ENCODE data around the gene SEMA6D.

SEMA6D gene

DNA sequence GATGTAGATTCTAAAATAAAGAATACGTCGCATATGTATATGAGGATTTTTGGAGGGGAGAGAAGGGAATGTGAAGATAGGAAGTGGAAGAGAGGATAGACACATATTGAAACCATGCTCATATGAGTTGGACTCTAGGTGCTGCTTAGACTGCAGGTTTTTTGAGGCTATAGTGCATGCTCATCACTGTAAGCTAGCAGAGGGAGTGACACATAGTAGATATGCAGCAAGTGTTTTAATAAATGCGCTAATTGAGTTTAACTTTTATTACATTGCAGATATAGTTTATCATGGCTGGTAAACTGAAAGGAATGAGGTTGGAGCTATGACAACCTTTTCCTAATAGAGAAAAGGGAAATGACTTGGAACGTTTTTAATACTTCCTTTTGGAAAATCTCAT lies 7.7 kb downstream of the SEMA6D start:
- Histone ChIP-seq H3K4me3 (replicated peaks; ENCODE audit: low read depth, low read length) (no peak overlapping the region), H3K36me3 (ENCODE audit: control insufficient read depth, insufficient read depth, low read length) (no peaks in the 10 kb centered on the region), H3K27me3 (replicated peaks; ENCODE audit: control insufficient read depth, insufficient read depth, low read length) (no peaks in the 10 kb centered on the region; the same call in 1 of the 2 replicates)
- no peak for DNase-seq (ENCODE audit: extremely low read depth, insufficient read length)
- TF ChIP-seq, protein P1, sequence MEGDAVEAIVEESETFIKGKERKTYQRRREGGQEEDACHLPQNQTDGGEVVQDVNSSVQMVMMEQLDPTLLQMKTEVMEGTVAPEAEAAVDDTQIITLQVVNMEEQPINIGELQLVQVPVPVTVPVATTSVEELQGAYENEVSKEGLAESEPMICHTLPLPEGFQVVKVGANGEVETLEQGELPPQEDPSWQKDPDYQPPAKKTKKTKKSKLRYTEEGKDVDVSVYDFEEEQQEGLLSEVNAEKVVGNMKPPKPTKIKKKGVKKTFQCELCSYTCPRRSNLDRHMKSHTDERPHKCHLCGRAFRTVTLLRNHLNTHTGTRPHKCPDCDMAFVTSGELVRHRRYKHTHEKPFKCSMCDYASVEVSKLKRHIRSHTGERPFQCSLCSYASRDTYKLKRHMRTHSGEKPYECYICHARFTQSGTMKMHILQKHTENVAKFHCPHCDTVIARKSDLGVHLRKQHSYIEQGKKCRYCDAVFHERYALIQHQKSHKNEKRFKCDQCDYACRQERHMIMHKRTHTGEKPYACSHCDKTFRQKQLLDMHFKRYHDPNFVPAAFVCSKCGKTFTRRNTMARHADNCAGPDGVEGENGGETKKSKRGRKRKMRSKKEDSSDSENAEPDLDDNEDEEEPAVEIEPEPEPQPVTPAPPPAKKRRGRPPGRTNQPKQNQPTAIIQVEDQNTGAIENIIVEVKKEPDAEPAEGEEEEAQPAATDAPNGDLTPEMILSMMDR (IDR thresholded peaks at IDR 0.05; ENCODE audit: insufficient read depth, low read length, poor library complexity, severe bottlenecking) = no peak

DNA sequence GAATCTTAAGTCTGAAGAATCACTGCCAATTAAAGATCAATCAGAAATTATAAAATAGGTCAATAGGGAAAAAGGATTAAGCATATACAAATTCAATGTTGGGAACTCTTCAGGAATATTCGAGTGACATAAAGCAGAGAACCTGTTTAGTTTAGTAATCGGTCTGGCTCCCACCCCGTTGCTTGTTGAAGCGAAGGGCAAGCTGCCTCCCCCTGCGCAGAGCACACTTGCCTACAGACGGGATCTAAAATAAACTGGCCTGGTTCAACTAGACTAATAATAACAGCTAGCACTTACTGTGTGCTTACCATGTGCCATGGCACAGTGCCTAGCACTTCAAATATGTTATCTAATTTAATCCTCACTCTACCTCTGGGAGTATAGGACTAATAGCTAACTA lies 8.6 kb downstream of the SEMA6D start:
- Histone ChIP-seq H3K36me3 (ENCODE audit: control insufficient read depth, insufficient read depth, low read length) (no peaks in the 10 kb centered on the region), H3K27me3 (replicated peaks; ENCODE audit: control insufficient read depth, insufficient read depth, low read length) (no peaks in the 10 kb centered on the region; the same call in 1 of the 2 replicates), H3K4me3 (replicated peaks; ENCODE audit: low read depth, low read length) (no peak overlapping the region)
- TF ChIP-seq, protein P1 (IDR thresholded peaks at IDR 0.05; ENCODE audit: insufficient read depth, low read length, poor library complexity, severe bottlenecking) = no peak
- DNase-seq (ENCODE audit: extremely low read depth, insufficient read length) = no peak

DNA sequence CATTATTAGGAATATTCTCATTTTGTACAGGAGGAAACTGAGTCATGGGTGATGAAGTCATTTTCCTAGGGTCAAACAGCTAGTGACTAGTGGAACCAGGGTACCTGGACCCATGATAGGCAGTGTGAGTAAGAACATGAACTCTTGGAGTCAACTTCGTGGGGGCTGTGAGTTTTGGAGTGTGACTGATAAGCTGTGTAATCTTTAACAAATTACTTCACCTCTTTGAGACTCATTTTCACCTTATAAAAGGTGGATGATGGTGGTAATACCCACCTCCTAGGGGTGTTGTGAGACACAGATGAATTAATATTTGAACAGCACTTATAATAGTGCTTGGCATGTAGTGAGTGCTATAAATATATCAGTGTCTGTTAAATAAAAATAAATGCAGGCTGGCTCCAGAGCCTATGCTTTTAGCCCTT lies 9.1 kb downstream of the SEMA6D start:
- Histone ChIP-seq H3K36me3 (ENCODE audit: control insufficient read depth, insufficient read depth, low read length) (no peaks in the 10 kb centered on the region), H3K27me3 (replicated peaks; ENCODE audit: control insufficient read depth, insufficient read depth, low read length) (no peaks in the 10 kb centered on the region; the same call in 1 of the 2 replicates), H3K4me3 (replicated peaks; ENCODE audit: low read depth, low read length) (no peak overlapping the region)
- TF ChIP-seq, protein P1 (IDR thresholded peaks at IDR 0.05; ENCODE audit: insufficient read depth, low read length, poor library complexity, severe bottlenecking) = no peak
- DNase-seq (ENCODE audit: extremely low read depth, insufficient read length) = no peak

DNA sequence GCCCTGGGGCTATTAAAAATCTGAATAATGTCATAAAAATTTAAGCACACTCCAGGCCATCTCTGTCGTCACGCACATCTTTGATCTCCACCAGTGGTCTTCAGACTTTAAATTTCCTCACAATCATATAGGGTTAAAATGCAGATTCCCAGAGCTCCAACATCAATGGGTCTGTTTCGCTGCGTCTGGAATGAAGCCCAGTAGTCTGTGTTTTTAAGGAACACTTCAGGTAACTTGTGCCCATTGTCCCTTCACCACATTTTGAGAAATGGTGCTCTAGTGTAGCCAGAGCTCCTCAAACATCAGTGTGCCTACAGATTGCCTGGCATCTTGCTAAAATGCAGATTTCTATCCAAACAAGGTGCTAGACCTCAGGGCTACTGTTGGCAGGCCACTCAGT lies 9.8 kb downstream of the SEMA6D start:
- TF ChIP-seq, protein P1 (IDR thresholded peaks at IDR 0.05; ENCODE audit: insufficient read depth, low read length, poor library complexity, severe bottlenecking) = no peak

DNA sequence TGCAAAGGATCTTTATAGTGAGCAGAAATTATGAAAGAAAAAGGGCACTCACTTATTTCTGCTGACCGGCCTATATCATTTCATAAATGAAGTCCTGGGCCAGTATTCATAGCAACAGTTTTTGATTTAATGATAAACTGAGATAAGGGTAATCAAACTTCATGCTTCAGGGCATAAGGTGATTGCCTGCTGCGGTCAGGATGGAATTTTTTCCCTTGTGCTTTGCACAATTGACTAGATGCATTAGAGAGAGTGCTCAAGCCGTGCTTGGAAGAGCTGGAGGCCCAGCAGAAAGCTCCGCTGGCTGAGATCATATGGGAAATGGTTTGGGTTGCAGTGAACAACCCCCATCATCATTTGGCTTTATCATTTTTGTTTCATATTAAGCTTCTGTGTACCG lies 10.4 kb downstream of the SEMA6D start:
- DNase-seq (ENCODE audit: extremely low read depth, insufficient read length) = no peak
- Histone ChIP-seq H3K36me3 (ENCODE audit: control insufficient read depth, insufficient read depth, low read length) (no peaks in the 10 kb centered on the region), H3K4me3 (replicated peaks; ENCODE audit: low read depth, low read length) (no peak overlapping the region), H3K27me3 (replicated peaks; ENCODE audit: control insufficient read depth, insufficient read depth, low read length) (no peaks in the 10 kb centered on the region; the same call in 1 of the 2 replicates)
- TF ChIP-seq, protein P1 (IDR thresholded peaks at IDR 0.05; ENCODE audit: insufficient read depth, low read length, poor library complexity, severe bottlenecking) = no peak

More for the DNA sequence above, 9.8 kb downstream of the SEMA6D start:
- Histone ChIP-seq H3K4me3 (replicated peaks; ENCODE audit: low read depth, low read length) (no peak overlapping the region), H3K36me3 (ENCODE audit: control insufficient read depth, insufficient read depth, low read length) (no peaks in the 10 kb centered on the region), H3K27me3 (replicated peaks; ENCODE audit: control insufficient read depth, insufficient read depth, low read length) (no peaks in the 10 kb centered on the region; the same call in 1 of the 2 replicates)
- DNase-seq (ENCODE audit: extremely low read depth, insufficient read length) = no peak

DNA sequence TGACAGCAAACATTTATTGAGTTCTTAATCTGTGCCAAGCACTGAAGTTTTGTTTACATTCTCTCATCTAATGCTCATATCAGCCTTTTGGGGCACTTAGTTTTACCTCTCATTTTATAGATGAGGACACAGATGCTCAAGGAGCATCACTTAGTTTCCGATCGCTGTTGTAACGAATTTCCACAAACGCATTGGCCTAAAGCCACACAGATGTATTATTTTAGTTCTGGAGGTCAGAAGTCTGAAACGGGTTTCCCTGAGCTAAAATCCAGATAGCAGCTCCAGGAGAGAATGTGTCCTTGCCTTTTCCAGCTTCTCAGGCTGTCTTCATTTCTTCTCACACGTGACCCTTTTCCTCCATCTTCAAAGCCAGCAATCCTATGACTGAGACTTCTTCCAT lies 11.1 kb downstream of the SEMA6D start:
- no peaks in the 10 kb centered on the region; the same call in 1 of the 2 replicates for H3K27me3 ChIP-seq (replicated peaks; ENCODE audit: control insufficient read depth, insufficient read depth, low read length)
- TF ChIP-seq, protein P1 (IDR thresholded peaks at IDR 0.05; ENCODE audit: insufficient read depth, low read length, poor library complexity, severe bottlenecking) = no peak
- H3K36me3 ChIP-seq (ENCODE audit: control insufficient read depth, insufficient read depth, low read length) = no peaks in the 10 kb centered on the region
- DNase-seq (ENCODE audit: extremely low read depth, insufficient read length) = no peak
- H3K4me3 ChIP-seq (replicated peaks; ENCODE audit: low read depth, low read length) = no peak overlapping the region
